Left lung (tissue), 10 donors: ENCODE data around the gene STX3. TPM values are rescaled to one million over a fixed set of nuclear protein-coding genes. Genes with fewer than 3 reads are reported as not detected.

Source experiments
- ATAC-seq: fragments of 200-7000 bp; cut with Tn5 transposase; one replicate; pipeline ENCODE4 v1.9.1; 2020; ENCODE audit warnings: moderate library complexity
- DNase-seq, 4 donors: peaks; one replicate each; pipeline ENCODE4 v3.0.0-alpha.2; 2013 to 2020
- H3K27ac ChIP-seq, 2 donors: fragments of 200-600 bp; sonication (generic) in 1 of 2; one replicate each; pipeline versions ENCODE4 v1.5.0 to v1.8.0; 2020 to 2021
- H3K27me3 ChIP-seq, 2 donors: fragments of 200-600 bp; sonication (generic) in 1 of 2; one replicate each; pipeline versions ENCODE4 v1.5.0 to v1.8.0; 2020 to 2021
- H3K36me3 ChIP-seq, 2 donors: fragments of 200-600 bp; sonication (generic) in 1 of 2; one replicate each; pipeline versions ENCODE4 v1.5.0 to v1.8.0; 2020 to 2021
- H3K4me1 ChIP-seq, 2 donors: fragments of 200-600 bp; one replicate each; pipeline ENCODE4 v1.8.0; 2021
- H3K4me3 ChIP-seq, 2 donors: fragments of 200-600 bp; sonication (generic) in 1 of 2; one replicate each; pipeline versions ENCODE4 v1.5.0 to v1.8.0; 2020 to 2021; ENCODE audit warnings: mild to moderate bottlenecking in 1 of 2
- H3K9me3 ChIP-seq, 2 donors: fragments of 200-600 bp; sonication (generic) in 1 of 2; one replicate each; pipeline versions ENCODE4 v1.5.0 to v1.8.0; 2020 to 2021
- intact Hi-C, 2 donors: fragments of 100-400 bp; cut with DNase I; formaldehyde crosslinking; loops; one replicate each; pipeline versions ENCODE4 v1.11.2 to v1.14.2; 2022
- polyA plus RNA-seq, 6 donors: library from polyadenylated mRNA; unstranded; fragments of 120-200 nt; gene quantifications; one replicate each; pipeline ENCODE4 v1.2.1, GENCODE V29; 2013; ENCODE audit not compliant: insufficient read length in 6 of 6
- total RNA-seq, 2 donors: library from RNA; stranded (reverse); fragmentation: NEBNext Ultra II Directional; extraction: Animal tissue kit (Norgen Biotek cat#: 25700); gene quantifications; one replicate each; pipeline ENCODE4 v1.2.1, GENCODE V29; 2021
- TF ChIP-seq, protein P1 (sequence below), 2 donors: fragments of 200-600 bp; sonication (generic) in 1 of 2; IDR thresholded peaks; one replicate each; pipeline versions ENCODE4 v1.5.0 to v1.8.0; 2021; ENCODE audit warnings: antibody characterized with exemption in 2 of 2
- donor health status: DM: no; HTN: yes; CAD: no.
- donor health status: DM: no; HTN: no; CAD: no.

The STX3 gene
- total and polyA plus RNA-seq, 8 donors = 26.8 to 66.7 (median 31.2) TPM

DNA sequence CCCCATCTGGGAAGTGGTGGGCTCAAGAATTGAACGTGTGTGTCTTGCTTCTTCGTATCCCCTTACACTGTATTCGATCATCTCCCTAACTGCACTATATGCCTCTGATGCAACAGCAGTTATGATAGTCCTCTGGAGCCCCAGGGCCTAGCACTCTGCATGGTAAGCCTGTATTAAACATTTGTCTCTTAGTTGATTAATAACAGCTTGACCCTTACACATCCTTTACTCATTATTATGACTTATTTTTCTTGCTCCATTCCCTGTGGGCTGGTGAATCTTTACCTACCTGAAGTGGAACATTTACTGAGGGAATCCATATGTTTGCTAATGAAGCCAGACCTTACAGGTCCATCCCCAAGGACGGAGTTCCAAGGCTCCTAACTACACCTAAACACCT, 5.6 kb downstream of the STX3 start:
- DNase-seq (no peak), ATAC-seq (no peak)
- Histone ChIP-seq H3K27ac (no peak overlapping the region), H3K4me1 (peaks cover 4 to 69% of the 10 kb centered on the region in 2 donors), H3K27me3 (no peaks in the 10 kb centered on the region), H3K36me3 (no peaks in the 10 kb centered on the region), H3K4me3 (no peak overlapping the region), H3K9me3 (no peaks in the 10 kb centered on the region)
- TF ChIP-seq, protein P1, sequence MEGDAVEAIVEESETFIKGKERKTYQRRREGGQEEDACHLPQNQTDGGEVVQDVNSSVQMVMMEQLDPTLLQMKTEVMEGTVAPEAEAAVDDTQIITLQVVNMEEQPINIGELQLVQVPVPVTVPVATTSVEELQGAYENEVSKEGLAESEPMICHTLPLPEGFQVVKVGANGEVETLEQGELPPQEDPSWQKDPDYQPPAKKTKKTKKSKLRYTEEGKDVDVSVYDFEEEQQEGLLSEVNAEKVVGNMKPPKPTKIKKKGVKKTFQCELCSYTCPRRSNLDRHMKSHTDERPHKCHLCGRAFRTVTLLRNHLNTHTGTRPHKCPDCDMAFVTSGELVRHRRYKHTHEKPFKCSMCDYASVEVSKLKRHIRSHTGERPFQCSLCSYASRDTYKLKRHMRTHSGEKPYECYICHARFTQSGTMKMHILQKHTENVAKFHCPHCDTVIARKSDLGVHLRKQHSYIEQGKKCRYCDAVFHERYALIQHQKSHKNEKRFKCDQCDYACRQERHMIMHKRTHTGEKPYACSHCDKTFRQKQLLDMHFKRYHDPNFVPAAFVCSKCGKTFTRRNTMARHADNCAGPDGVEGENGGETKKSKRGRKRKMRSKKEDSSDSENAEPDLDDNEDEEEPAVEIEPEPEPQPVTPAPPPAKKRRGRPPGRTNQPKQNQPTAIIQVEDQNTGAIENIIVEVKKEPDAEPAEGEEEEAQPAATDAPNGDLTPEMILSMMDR (IDR thresholded peaks at IDR 0.05) = no peak
- intact Hi-C loops = no loop called here

DNA sequence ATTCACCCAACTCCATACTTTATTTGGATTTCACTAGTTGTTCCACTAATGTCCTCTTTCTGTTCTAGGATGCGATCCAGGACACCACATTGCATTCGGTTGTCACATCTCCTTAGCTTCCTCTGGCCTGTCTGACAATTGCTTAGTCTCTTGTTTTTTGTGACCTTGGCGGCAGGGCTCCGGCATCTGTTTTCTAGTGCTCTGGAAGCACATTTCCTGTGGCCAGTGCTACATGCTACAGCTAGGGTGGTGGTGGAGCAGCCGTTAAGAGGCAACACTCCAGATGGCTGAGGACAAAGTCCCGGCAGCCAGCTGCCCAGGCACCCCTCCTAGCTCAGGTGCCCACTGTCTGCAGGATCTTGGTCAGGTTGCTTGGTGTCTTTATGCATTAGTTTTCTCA, 6.8 kb downstream of the STX3 start:
- no peaks in the 10 kb centered on the region for H3K9me3 ChIP-seq
- TF ChIP-seq, protein P1 (IDR thresholded peaks at IDR 0.05) = no peak
- no peak for ATAC-seq
- intact Hi-C loops = no loop called here
- H3K4me3 ChIP-seq = no peak overlapping the region
- H3K27me3 ChIP-seq = no peaks in the 10 kb centered on the region
- H3K27ac ChIP-seq = peak overlapping the region in 1 of 2 donors; percentile 35
- H3K4me1 ChIP-seq = peaks cover 2 to 72% of the 10 kb centered on the region in 2 donors
- no peaks in the 10 kb centered on the region for H3K36me3 ChIP-seq
- DNase-seq = no peak

DNA sequence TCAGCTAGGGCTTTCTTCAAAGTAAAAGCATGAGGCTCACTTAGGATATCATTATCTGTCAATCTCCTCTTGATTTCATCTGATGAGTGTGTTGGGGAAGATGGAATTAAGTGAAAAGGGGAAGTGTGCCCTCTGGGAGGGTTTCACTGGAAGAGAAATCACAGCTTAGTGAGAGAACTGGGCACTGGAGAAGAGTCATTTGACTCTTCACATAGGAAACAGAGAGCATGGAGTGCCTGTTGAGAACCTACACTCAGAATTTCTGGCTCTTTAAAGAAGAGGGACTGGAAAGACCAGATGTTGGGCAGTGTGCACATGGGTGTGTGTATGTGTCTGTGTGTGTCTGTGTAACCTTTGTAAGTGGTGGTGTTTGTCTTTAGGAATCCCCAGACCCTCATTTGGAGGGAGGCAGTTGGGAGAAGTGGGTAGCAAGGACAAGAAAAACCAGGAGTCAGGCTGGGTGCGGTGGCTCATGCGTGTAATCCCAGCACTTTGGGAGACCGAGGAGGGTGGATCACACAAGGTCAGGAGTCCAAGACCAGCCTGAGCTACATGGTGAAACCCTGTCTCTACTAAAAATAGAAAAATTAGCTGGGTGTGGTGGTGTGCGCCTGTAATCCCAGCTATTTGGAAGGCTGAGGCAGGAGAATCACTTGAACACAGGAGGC, 10.0 kb downstream of the STX3 start:
- H3K9me3 ChIP-seq = no peaks in the 10 kb centered on the region
- peak in 1 of 4 donors; percentile 4 for DNase-seq
- H3K27me3 ChIP-seq = no peaks in the 10 kb centered on the region
- peaks cover 4 to 83% of the 10 kb centered on the region in 2 donors for H3K4me1 ChIP-seq
- TF ChIP-seq, protein P1 (IDR thresholded peaks at IDR 0.05) = no peak
- no peaks in the 10 kb centered on the region for H3K36me3 ChIP-seq
- H3K4me3 ChIP-seq = no peak overlapping the region
- intact Hi-C loops = no loop called here
- peak overlapping the region in 1 of 2 donors; percentile 38 for H3K27ac ChIP-seq
- peak; percentile 65 for ATAC-seq

DNA sequence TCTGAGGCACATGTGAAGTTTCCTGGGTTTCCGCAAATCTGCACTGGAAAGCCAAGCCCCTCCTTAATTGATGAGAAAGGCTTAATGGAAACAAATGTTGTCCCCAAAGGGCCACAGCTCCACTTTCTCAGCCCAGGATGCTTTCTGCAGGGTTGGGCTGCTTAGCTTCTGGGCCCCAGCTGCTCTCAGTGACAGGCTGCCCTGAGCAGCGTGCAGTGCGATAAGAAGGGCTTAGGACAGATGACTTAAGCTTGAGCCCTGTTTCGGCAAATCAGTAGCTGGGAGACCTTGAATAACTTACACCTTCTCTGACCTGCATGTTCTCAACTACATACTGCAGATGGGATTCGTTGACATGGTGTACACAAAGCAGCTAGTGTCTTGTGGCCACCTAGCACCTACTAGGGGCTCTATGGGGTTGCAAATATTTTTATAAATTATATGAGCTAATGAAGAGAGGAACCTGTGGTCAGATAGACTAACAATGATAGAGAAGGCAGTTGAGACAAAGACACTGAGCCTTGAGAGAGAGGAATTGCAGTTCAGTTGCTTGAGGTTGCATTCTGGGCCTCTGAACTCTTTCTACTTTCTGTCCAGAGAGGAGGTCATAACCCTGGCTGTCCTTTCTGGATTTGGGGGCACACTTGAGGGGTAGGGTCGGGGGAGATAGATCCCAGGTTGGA, 11.5 kb downstream of the STX3 start:
- no peaks in the 10 kb centered on the region for H3K36me3 ChIP-seq
- no peak for ATAC-seq
- peak overlapping the region in 1 of 2 donors; percentile 43 for H3K27ac ChIP-seq
- TF ChIP-seq, protein P1 (IDR thresholded peaks at IDR 0.05) = no peak
- no peak for DNase-seq
- intact Hi-C loops = no loop called here
- no peak overlapping the region for H3K4me3 ChIP-seq
- H3K4me1 ChIP-seq = peaks cover 4 to 87% of the 10 kb centered on the region in 2 donors
- no peaks in the 10 kb centered on the region for H3K27me3 ChIP-seq
- no peaks in the 10 kb centered on the region for H3K9me3 ChIP-seq

DNA sequence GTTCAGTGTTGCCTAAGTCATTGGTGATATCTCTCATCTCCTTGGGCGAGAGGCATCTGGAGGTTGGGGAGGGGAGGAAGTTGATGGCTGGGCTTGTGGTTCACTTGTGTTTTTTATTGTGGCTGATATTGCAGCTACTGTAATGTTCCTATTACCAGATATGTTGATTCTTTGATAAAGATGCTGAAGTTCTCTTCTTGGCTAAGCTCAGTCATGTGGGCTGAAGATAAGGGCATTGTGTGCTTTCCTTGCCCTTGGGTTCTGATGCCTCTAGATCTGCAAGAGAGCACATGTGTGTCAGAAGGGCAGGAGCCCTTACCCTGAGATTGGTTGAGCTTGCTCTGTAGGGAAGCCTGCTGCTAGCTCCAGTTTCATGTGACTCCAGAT, 12.0 kb downstream of the STX3 start:
- ATAC-seq (no peak), DNase-seq (no peak)
- Histone ChIP-seq H3K4me3 (no peak overlapping the region), H3K36me3 (no peaks in the 10 kb centered on the region), H3K27ac (peak overlapping the region in 1 of 2 donors; percentile 43), H3K27me3 (no peaks in the 10 kb centered on the region), H3K9me3 (no peaks in the 10 kb centered on the region), H3K4me1 (peaks cover 4 to 87% of the 10 kb centered on the region in 2 donors)
- intact Hi-C loops = no loop called here
- TF ChIP-seq, protein P1 (IDR thresholded peaks at IDR 0.05) = no peak
